HG03558 (cell line): ENCODE data around the gene SNAI1.
"Not testable (repeated sequence)": the region's sequence is repeated elsewhere in the genome, so short reads cannot be mapped to it uniquely, and the experiment has no call there.

Experiments used
- ATAC-seq: cut with Tn5 transposase; IDR thresholded peaks from one replicate; pipeline ENCODE4 v1.9.1; 2021; ENCODE audit warnings: moderate number of reproducible peaks; ENCODE audit not compliant: unreplicated experiment; ENCODE audit errors: extremely low read depth

SNAI1 gene

DNA sequence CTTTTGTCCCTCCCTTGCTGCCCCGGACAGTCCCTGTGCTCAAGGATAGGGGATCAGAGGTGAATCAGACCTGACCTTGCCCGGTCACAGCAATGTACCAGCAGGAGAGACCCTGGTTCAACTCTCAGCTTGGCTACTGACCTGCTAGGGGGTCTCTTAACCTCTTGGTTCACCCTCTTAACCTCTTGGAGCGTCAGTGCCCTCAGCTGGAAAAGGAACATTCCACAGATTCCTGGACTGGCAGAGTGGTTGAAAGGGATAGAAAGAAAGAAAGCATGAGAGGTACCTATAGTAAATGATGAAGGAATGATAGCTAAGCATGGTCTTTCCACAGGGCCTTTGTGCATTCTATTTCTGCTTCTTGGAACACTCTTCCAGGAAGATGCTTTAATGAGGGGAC is 25.2 kb downstream of the SNAI1 start:
- ATAC-seq: no peak

DNA sequence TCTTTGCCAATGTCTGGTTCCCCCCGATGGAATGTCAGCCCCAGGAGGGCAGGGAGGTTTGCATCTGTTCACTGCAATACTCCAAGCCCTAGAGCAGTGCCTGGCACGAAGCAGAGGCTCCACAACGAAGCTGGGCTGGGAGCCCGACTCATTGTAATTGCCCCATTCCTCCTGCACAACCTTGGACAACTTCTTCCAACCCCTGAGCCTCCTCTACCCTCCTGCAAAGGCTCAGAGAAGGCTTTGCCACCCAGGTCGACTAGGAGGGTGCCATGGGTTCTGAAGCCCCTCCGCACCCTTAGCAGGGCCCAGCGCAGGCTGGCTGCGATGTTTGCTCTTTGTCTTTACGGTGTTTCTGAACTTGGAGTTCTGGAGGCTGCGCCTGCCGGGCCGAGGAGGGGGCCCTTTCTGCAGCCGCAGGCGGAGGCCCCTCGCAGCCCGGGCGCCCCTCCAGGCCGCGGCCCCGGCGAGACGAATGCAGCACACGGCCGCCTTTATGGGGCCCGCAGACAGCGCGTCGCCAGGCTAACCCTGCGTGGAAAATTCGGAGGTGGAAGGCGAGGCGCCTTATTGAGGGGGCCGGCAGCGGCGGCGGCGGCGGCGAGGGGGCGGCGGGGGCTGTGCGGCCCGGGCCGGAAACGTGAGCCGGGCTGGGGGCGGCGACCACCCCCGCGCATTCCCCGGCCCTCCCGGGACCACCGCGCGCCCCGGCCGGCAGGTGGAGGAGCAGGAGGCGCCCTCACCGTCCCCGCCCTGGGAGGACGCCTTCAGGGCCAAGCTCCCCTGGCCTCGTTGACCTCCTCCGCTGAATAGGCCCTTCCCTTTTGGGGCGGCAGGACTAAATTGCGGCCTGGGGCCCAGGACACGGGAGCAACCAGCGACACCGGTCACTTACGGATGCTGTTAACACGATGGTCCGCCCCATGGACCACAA is 27.0 kb downstream of the SNAI1 start:
- no peak for ATAC-seq

DNA sequence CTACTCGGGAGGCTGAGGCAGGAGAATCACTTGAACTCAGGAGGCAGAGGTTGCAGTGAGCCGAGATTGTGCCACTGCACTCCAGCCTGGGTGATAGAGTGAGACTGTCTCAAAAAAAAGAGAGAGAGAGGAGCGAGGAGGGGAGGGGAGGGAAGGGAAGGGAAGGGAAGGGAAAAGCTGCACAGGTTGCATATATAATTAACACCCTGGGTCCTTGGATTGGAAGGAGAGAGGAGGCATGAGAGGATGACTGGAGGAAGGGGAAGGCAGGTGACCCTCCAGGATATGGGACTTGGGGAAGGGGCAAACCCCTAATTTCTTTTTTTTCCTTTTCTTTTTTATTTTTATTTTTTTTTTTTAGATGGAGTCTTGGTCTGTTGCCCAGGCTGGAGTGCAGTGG is 28.8 kb downstream of the SNAI1 start:
- not testable (repeated sequence) for ATAC-seq

DNA sequence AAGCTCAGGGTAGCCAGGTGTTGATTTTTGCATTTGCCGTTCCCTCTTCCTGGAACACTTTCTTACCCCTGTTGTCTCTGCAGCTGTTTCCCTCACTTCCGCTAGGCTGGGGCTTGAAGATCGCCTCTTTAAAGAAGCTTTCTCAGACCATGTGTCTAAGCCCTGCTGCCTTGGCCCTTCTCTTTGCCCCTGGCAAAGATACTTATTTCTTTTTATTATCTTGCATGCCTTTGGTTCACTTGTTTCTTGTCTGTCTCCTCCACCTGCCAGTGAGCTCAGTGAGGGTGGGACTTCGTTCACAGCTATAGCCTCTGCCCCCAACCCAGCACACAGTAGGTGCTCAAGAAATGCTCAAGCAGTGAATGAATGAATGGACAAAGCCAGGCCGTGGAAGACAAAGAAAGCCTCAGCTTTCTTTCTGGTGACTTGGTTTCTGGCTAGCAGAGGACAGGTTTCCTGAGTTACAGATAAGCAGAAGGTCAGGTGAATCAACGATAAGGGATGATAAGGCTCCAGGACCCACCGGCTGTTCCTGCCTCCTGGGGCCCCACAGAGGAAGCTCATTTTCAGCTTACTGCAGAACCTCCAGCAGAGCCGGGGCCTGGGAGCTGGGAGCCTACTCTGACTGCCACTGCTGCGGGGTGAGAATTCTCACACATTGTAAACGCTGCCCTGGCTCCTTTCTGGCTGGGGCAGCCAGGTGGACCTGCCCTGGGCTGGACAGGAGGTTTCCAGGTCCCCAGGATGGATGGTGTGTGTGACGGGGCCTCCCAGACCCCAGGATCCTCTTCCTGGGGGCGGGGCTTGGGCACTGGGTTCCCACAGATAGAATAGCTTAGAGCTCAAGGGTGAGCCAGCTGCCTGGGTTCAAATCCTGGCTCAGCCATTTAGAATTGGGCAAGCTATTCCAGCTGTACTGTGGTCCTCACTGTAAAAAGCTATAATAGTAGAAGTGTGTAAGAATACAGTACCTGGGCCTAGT is 29.8 kb downstream of the SNAI1 start:
- ATAC-seq: no peak

DNA sequence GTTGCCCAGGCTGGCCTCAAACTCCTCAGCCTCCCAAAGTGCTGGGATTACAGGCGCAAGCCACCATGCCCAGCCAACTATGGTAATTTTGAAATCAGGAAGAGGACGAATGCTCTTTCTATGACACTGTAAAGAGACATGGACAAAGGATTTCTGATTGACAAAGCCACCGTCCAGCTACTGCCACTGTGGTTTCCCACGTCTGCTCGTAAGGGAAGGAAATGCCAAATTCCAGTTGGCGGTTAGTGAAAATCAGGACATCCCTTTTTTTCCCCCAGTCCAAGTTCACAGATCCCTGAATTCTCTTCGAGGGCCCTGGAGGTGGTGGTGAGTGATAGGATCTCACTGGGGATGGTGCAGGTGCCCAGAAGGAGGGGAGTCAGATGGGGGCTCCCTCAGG is 31.2 kb downstream of the SNAI1 start:
- ATAC-seq: no peak

DNA sequence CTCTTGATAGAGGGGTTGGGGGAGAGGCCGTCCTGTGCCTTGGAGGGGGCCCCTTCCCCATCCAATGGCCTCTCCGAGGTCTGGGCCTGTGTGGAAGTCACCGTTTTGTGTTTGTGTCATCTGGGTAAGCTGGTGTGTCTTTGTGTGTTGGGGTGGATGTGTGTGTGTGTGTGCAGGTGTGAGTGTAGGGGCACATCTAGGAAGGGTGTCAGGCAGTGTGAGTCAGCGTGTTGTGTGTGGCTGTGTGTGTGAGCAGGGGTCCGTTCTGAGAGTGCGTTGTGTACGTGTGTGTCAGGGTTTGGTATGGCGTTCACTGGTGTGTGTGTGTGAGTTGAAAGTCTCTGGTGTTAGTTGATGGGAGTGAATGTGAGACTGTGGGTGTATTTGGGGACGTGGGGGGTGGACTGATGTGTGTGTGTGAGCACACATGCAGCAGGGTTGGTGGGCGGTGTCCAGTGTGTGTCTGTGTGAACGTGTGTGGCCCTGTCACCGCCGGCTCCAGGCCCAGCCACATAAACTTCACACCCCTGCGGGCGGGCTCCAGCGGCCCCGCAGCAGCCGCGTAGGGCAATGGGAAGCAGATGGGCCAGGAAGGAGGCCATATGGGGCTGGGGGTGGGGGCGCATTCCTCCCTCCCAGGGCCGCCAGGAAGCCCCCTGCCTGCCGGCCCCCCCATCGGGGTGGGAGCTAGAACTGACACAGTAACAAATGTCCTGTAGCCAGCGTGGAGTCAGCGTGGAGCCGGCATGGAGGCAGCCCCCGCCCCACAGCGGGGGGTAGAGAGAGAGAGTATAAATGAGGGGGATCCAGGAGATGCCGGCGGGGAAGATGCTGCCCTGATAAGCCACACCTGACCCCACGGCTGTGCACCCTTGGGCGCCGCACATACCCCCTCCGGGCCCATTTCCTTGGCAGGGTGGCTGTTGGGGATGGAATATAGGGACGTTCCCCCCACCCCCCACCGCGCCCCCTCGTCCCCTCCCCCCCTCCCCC is 32.1 kb downstream of the SNAI1 start:
- ATAC-seq: no peak

DNA sequence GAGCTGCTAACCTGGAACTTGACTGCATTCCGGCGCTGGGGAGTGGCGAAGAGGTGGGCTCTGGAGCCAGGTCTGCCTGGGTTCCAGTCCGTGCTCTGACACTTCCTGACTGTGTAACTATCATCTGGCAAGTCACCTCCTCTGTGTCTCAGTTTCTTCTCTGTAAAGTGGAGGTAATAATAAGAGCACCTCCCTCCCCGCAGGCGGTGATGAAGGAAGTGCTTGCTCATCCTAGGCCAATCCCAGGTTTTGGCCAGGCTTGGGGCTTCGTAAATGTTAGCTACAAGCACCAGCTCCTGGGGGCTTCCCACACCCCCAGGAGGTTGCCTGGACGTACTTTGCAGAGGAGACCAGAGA is 32.8 kb downstream of the SNAI1 start:
- ATAC-seq: no peak

DNA sequence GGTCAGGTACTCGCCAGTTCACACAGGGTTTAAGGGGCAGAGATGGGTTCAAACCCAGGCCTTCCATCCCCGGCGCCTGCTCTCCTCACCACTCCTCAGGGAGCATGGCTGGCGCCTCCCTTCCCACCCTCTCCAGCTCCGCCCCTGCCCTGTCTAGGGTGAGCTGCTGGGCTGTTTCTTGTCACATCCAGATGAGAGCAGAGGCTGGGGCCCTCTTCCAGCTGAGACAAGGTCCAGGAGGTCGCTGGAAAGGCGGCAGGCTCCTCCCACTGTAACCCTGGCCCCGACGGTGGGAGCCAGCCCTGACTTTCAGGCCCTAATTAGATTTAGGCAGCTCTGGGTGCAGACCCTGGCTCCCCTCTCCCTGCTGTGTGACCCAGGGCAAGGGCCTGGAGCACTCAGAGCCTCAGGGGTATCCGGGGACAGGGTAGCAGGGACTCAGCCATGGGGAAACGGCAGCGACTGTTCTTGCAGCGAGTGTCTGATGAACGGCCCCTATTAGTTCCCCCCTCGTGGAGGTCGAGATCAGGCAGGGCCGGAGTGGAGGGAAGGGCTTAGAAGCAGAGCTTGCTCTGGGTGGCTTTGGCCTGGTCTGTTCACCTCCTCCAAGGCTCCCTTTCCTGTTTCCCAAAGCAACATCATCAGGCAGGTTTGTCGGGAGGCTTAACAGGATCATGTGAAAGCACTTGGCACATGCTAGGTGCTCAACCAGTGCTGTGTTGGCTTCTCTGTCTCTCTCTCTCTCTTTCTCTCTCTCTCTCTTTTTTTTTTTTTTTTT is 33.4 kb downstream of the SNAI1 start:
- no peak for ATAC-seq

DNA sequence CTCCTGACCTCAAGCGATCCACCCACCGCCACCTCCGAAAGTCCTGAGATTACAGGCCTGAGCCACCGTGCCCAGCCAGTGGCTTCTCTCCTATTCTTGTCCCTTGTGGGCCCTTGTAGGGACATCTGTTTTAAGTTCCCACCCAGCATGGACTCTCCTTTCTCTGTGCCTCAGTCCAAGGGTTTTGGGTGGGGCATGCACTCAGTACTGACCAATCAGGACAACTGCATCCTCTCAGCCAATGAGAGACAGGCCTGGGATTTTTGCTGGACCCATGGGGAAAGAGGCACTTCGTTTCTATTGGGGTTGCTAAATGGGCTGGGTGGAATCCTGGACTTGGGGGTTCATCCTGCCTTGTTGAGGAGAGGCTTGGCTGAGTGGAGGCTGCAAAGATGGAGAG is 34.4 kb downstream of the SNAI1 start:
- ATAC-seq: no peak

DNA sequence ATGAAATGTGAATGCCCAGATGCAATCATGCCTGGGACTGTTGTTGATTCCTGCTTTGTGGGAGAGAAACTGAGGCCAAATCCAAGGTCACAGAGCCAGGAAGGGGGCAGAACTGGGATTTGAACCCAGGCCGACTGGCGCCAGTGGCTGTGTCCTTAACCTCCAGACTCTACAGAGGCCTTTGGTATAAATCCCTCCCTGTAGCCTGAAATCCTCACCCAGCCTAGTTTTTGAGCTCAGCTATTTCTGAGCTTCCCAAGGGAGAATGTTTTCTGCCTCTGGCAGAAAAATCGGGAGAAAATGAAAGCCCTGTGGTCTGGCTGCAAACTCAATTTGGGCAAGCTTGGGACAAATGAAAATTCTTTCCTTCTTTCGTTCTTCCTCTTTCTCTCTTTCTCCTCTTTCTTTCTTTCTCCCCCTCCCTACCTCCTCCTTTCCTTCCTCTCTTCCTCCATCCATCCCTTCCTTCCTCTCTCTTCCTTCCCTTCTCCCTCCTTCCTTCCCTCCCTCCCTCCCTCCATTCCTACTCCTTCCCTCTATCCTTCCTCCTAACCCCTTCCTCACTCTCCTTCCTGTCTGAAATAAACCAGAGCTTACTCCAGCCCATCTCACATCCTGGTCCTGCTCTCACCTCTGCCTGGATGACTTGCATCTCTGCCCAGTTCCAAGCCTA is 34.9 kb downstream of the SNAI1 start:
- no peak for ATAC-seq

DNA sequence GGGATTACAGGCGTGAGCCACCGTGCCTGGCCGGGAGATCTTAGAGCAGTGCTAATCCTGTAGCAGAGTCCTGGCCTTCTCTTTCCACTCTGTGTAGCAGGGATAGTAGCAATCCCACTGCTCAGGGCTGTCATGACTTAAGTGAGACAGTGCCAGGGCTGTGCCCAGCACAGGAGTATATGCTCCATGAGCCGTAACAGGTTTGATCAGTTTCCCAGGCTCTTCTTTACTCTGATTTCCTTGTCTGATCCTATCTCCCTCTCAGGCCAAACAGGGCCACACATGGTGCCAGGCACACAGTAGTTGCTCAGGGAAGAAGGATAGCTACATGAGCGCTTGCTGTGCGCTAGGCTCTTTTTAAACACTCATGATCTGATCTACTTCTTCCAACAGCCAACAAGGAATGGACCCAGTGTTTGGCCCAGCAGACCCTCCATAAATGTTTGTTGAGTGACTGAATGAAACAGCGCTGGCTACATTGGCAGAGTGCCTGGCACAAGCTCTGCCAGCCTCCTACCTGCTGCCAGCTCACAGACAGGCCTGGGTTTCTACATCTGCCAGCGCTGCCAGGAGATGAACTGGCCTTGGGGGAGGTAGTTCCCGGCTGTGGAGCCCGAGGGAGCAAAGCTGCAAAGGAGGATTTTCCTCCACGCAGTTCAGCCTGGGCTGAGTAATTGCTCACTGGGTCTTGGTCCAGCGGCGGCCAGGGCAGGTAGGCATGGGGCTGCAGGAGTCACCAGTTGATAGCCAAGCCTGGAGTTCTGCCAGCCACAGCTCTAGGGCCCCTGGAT is 36.9 kb downstream of the SNAI1 start:
- no peak for ATAC-seq

DNA sequence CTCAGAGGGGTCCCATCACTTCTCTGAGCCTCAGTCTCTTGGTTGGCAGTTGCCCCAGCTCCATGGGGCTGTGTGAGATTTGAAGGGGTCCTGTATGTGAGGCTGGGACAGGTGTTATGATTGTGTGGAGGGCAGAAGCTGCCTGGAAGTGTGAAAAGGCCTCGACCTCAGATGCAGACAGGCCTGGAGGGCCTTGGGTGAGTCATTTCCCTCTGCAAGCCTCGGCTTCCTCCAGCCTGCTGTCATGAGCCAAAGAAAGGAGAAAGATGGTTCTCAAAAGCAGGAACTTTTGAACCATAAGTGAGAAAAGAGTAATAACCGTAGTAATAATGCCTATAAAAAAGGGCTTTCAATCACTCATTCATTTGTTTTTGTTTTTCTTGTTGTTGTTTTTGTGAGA is 37.5 kb downstream of the SNAI1 start:
- no peak for ATAC-seq

DNA sequence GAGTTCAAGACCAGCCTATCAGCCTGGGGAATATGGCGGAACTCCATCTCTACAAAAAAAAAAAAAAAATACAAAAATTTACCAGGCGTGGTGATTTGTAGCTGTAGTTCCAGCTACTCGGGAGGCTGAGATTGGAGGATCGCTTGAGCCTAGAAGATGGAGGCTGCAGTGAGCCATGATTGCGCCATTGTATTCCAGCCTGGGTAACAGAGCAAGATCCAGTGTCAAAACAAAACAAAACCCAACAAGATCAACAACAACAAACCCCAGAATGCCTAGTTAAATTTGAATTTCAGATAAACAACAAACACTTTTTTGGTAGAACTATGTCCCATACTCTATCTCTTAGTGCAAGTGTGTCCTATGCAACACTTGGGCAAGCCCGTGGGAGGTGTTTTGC is 39.9 kb downstream of the SNAI1 start:
- ATAC-seq: no peak

DNA sequence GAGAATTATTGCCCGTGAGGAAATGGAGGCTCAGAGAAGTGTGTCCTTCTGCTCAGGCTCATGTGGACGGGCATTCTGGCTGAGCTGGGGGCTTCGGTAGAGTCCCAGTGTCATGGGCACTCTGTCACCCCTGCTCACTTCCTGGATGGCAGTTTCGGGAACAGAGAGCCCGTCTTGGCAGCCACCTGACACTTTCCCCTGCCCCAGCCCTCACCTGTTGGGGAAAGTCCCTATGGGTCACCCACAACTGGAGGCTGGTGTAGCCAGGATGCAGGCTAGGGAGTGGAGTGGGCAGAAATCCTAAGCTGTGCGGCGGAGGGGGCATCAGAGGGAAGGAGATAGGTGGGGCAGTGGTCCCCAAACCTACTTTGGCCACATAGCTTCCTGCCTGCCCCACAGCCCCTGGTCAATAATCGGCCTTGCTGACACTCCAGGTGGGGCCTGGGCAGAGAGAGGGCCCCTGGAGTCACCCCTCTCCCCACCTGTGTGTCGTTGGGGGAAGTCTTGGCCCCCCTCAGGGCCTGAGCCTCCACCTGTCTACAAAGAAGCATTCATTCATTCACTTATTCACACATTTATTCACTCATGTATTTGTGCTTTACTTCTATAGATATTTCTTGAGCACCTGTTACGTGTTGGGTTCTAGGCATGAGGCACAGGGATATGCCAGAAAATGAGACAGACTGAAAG is 40.5 kb downstream of the SNAI1 start:
- ATAC-seq: no peak

DNA sequence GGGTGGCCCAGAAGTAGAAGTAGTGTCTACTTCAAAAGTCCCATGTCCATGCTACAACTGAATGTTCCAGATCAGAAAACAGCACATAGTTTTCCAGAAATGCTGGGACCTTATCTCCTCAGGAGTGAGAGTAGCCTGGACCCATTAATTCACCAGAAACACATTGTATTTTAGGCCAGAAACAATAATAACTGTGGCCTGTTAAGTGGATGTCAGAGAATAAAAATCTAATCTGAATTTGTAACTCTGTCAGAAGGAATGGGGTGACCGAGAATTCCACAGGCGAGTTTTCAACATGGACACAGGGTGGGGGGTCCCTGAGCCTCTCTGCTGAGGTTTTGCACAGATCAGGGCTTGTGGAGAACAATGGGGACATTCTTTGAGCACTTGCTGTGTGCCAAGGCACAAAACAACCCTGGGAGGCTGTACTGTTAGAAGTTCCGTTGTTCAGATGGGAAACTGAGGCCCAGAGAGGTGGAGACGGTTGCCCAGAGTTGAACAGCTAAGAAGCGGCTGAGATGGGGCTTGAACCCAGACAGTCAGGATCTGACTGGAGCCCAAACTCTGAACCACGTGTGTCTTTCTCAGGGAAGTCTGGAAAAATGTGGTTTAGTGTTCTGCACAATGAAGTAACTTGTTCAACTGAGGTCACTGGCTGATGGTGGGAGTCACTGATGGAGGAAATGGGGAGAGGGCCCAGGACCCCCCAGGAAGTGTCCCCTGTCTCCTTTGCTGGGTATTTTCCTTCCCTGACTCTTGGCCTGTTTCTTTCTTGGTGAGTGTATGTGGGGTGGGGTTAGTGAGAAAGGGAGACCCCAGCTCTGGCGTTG is 44.2 kb downstream of the SNAI1 start:
- ATAC-seq: no peak

DNA sequence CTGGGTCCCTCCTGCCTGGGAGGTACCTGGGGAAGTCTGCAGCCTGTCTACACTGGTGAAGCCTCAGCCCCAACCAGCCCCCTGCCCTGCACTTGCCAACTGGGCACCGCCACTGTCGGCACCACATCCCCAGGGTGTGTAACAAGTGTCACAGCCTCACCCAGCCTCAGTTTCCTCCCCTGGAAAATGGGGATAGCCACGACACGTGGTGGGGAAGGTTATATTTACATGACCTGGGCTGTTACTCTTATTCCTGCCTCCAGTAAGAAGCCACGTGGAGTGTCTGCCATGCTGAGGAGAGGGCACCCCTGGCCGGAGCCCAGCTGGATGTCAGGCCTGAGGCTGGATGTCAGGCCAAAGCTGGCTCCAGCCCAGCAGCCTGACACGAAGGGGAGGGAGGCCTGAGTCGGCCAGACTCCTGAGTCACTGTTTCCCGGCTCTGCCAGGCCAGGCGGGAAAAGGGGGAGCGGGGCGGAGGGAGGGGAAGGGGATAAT is 44.9 kb downstream of the SNAI1 start:
- ATAC-seq: no peak
